Stimulated activated CD4-positive, alpha-beta T cell treated with anti-CD3 and anti-CD28 coated beads, Interleukin-1b, Interleukin-23, amount 100 ng/mL, for 4 hours (primary cell): Measurements from ENCODE around the gene FNDC8.
"Not testable (repeated sequence)": the region's sequence is repeated elsewhere in the genome, so short reads cannot be mapped to it uniquely, and the experiment has no call there.

Source experiments
- DNase-seq, 2 donors: peaks; one replicate each; pipeline ENCODE4 v3.0.0-alpha.2; 2020; ENCODE audit warnings: low read depth in 2 of 2

The FNDC8 gene

DNA sequence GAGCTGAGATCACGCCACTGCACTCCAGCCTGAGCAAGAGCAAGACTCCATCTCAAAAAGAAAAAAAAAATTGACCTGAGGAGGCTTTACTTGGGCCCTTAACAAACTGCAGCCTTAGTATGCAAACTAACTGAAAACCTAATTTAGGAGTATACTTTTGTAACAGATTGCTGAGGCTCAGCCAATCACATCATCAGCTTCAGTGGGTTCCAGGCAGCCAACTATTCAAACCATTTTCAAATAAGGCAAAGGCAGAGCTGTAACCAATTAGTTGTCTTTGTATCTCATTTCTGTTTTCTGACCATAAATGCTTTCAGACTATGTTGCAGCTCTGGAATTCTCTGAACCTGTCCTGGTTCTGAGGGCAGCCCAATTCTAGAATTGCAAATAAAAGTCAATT lies 25.7 kb upstream of the FNDC8 start:
- no peak for DNase-seq

DNA sequence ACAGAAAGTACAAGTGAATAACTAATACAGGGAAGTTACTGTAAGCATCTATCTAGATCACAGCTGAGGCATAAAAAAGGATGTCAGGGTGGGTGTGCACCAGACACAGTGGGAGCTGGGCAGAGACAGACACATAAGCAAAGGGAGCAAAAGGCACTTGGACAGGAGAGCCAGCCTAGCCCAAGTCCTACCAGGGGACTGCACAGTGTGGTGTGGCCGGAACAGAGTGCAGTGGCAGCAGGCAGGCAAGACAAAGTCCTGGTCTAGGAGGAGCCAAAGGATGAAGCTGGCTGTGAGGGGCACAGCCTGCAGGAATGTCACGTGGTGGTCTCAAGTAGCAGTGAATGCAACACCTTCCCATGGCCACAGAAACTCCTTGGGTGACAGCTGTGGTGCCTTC lies 23.6 kb upstream of the FNDC8 start:
- no peak for DNase-seq

DNA sequence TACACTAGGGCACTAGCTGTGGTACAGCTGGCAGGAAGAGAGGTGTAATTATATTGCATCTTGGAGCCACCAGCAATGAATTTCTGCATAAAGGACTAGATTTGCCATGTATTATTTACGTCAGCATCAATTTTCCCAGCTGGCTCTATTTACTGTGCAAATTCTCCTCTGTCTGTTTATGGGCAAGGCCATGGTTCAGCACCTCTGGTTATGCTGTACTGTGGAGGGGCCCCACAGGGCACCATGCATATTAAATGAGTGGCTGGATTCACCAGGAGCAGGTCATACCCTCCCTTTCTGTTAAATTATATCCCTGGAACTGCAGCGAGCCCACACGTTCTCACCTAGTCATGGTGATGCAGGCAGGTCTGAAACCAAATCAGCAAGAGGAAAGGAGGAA lies 21.5 kb upstream of the FNDC8 start:
- DNase-seq, result no peak

DNA sequence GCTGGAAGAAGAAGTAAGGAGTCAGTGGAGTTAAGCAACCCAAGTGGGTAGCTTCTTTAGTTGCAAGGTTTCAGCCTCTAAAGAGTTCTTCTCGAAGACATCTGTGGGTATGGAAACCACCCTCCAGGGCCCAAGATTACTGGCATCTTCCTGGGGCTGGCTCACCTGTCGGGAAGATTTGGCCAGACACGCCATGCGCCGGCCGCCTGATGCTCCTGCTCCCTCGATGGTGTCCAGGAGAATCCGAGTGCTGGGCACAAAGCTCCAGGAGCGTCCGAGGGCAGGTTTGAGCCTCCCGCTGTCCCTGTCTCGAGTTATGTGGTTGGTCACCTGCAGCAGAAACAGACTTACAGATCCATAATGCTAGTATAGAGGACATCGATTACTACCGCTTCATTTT lies 20.4 kb upstream of the FNDC8 start:
- DNase-seq, result no peak

DNA sequence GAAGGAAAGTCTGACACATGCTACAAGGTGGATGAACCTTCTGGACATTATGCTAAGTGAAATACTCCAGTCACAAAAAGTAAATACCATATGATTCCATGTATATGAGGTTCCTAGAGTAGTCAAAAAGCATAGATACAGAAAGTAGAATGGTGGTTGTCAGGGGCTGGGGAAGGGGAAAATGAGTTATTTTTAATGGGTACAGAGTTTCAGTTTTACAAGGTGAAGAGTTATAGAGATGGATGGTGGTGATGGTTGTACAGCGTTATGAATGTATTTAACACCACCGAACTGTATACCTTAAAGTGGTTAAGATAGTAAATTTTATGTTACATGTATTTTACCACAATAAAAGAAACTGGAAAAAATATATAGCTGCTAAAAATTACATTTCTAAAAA lies 19.7 kb upstream of the FNDC8 start:
- DNase-seq, result no peak

DNA sequence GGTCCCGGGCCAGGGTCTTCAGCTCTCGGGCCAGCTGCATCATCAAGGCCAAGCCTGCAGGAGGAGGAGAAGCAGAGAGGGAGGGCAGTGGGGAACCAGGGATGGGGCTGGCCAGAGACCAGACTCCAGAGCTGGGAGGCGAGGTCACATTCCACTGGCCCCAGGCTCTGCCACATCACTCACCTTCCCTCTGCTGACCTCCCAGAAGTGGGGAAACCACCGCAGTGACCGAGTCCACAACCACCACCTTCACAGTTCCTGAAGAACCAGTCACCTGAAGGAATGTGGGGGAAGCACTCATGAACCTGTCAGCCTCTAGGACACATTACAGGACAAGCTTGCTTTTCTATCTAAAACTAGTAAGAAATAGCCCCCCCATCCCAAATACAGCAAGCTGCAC lies 18.1 kb upstream of the FNDC8 start:
- DNase-seq, result no peak

DNA sequence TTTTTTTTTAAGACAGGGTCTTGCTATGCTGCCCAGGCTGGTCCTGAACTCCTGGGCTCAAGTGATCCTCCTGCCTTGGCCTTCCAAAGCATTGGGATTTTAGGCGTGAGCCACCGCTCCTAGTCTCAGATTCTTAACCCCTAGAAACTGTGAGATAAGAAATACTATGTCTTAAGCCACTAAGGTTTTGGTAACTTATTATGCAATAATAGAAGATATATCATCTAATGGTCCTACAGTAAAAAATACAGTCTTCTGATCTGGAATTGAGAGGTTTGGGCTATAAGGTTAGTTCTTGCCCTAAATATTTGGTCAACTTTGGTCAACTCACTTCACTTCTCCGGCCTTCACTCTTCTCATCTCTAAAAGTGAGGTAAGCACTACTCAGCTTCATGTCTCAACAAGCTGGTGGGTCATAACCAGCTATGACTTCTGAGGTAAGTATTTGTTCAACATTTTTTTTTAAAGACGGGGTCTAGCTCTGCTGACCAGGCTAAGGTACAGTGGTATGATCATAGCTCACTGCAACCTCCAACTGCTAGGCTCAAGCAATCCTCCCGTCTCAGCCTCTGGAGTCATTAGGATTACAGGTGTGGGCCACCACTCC lies 16.5 kb upstream of the FNDC8 start:
- no peak for DNase-seq

DNA sequence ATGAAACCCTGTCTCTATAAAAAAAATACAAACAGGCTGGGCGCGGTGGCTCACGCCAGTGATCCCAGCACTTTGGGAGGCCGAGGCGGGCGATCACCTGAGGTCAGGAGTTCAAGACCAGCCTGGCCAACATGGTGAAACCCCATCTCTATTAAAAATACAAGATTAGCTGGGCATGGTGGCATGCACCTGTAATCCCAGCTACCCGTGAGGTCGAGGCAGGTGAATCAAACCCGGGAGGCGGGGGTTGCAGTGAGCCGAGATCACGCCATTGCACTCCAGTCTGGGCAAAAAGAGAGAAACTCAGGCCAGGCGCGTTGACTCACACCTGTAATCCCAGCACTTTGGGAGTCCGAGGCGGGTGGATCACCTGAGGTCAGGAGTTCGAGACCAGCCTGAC lies 10.6 kb upstream of the FNDC8 start:
- not testable (repeated sequence) for DNase-seq

DNA sequence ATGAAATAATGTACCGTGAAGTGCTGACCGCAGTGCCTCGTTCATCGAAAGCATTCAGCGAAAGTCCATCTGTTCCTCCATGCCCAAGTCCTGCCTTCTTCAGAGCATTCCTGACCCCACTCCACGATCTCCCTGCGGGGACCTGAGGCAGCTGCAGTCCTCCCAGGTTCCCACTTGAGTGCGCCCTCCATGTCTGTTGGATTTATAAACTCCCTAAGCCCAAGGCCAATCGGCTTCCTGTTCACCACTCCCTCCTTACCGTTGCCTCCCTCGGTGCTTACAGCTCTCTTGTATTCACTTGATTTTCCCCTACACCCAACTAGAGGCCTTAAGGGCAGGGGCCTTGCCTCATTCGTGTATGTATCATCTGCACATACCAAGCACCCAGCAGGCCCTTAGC lies 4.6 kb upstream of the FNDC8 start:
- DNase-seq, result no peak

DNA sequence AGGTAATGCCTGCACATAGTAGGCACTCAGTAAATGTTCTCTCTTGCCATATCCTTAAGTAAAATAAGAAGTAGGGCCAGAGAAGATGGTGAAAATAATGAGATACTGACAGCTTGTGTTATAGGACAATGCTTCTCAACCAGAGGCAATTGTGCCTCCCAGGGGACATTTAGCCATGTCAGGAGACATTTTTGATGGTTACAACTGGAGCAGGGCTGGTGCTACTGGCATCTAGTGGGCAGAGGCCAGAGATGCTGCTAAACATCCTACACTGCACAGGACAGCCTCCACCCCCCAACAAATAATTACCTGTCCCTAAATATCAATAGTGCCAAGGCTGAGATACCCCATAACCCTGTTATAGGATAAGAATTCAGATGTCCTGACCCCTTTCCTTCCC lies 3.4 kb upstream of the FNDC8 start:
- DNase-seq, result no peak

DNA sequence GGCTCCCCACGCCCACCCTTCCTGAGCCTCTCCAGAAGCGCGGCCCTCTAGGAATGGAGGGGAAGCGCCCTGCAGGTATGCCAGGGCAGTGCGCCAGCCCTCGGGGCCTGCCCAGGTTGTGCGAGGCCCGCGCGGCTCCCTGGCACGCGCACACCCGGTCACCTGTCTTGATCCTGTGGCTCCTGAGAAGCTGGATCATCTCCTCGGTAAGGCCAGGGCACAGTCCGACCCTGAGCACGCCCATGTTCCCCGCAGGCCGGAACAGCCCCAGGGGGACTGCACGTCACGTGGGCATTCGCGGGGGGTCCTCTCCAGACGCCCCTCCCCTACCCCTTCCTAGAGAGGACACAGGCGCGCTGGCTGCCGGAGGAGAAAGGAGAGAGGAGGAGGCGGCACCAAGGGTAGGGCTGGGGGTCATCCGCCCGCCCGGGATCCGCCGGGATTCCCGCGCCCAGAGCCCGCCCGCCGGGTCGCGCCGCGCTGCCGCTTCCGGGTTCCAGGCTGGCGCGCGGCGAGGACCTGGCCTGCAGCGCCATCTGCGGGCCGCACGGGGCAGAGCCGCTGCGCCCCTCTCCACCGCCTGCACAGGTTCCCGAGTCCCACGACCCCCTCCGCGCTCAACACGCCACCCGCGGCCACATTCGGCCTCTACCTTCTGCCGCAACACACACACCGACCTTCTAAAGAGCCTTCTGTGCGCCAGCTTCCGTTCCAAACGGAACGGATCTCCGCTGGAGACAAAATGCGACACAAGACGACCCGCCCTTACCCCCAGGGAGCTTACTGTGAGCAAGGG lies 1.8 kb upstream of the FNDC8 start, which contains the start of gene RAD51D:
Gene RAD51D (minus strand): TSS at position 491 of the 796 bp plus-strand sequence. CDS start 247 bp downstream, at position 244.
- DNase-seq, result peak; percentile 68 to 75

DNA sequence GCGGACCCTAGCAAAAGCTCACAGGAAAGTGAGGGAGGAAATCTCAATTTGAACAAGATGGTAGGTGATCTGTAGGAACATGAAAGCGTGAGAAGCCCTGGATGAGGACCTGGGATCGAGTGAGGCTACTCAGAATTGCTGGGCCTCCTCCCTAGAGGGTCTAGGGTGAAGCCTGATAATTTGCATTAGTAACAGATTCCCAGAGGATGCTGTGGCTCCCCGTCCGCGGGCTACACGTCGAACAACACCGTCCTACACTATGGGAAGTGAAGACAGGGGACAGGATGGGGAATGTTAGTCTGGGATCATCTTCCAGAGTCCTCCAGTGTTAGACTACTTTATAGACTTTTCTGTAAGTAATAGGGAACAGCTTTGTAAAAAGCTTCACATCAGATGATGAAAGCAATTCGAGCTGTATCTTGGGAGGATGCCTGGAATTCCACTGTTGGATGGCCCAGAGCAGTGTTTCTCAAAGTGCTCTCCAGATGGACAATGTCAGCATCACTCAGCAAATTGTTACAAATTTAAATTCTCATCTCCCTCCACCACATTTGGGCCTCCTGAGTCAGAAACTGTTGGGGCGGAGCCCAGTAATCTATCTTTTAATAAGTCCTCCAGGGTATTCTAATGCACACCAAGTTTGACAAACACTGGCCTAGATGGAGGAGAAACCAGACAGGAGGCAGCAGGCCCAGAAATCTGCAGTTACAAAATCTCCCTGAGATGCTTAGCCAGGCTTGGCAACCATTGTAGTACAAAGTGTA lies 6.5 kb downstream of the FNDC8 start:
- no peak for DNase-seq

DNA sequence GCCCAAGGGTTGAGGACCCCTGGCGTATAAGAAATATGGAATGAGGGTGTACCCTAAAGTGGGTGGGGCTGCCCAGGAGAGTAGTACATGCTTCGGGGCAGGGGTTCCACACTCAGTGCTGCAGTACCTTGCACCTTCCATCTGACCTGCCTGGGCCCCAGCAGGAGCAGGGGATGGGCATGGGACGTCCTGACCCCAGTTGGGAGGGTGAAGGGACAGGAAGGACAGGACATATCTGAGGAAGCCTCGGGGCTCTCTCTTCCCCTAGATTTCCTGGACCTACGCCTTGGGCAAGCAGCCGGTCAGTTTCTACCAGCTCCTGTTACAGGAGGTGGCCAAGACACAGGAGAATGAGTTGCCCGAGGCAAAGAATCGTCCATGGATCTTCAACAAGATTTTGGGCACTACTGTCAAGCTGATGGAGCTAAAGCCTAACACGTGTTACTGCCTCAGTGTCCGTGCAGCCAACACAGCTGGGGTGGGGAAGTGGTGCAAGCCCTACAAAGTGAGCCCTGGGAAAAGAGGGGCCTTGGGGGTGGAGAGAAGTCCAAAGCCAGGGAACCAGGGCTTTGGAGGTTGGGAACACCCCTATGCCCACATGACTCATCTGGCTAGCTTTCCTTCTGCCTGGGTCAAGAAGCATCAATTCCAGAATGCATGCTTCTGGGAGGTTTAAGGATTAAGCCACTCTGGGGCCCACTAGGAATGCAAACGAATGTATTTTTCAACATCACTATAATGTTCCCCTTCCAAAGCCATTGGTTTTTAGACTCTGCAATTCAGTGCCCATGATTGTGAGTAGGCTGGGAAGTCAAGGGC lies 7.9 kb downstream of the FNDC8 start:
- no peak for DNase-seq

DNA sequence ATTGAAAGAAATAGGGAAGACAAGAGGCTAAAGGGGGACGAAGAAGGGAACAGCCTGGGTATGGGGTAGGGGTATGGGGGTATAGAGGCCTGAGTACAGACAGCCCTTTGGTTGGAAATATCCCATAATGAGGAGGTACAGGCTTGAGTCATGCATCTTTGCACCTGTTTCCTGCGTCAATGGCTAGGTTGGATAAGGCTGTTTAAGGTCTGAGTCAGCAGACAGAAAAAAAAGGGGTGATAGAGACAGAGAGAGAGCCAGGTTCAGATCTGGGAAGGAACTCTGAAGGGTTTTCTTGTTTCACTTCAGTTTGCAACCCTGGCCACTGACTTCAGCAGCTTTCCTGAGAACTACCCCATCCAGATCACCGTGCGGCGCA lies 8.5 kb downstream of the FNDC8 start:
- no peak for DNase-seq

DNA sequence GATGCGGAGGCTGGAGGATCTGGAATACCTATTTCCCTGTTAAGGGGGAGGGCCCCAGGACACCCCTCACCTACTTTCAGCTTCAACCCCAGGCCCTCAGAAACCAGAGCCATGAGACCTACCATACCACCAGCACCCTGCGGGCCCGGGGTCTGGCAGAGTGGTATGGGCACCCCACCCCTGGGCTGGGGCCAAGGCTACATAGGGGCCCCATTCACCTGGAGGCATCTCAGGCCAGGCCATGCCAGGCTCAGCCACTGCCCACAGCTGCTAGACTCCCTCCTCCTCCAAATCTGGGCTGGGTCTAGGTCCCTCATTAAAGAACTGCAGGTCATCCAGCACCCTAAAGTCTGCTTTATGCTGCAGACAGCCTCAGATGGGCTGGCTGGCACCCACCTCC lies 9.0 kb downstream of the FNDC8 start:
- no peak for DNase-seq

DNA sequence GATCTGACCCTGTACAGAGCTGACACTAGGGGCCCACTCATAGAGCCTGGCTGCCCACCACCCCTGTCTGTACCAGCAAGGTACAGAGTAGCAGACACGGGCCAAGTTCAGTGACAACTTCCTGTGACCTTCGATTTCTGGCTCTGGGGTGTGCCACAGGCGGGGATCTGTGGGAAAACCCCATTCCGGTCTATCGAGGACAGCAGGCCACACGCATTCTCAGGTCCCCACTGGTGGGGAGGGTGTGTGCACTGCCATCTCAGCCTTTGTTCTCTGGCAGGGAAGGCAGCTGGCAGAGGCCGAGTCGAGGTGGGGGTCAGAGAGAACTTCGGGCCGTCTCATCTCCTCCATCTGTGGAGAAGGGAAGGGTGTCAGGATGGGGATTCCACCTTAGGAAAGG lies 10.7 kb downstream of the FNDC8 start:
- no peak for DNase-seq

DNA sequence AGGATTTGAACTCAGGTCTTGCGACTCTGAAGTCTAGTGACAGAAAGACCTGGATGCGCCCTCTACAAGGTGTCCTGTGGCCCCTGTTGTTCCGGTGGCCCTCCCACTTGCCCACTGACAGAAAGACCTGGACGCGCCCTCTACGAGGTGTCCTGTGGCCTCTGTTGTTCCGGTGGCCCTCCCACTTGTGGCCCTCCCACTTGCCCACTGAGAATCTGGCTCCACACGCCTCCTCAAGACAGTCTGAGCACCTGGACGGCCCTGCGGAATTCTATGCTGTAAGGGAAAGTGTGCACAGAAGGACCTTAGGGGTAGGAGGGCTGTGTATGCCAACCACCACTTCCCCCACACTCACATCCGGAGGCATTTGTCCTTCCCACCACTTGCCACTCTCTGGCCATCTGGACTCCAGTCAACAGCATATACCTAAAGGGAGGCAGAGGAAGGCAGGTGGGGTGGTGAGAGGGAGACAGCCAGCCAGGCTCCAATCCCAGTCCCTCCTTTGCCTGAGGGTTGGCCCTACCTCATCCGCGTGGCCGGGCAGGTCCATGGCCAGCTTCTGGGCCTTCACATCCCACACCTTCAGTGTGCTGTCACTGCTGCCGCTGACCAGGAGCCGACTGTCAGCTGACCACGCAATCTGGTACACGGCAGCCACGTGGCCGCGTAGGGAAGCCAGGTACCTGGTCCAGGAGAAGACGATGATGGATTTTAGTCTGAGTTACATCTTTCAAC lies 11.6 kb downstream of the FNDC8 start:
- no peak for DNase-seq

DNA sequence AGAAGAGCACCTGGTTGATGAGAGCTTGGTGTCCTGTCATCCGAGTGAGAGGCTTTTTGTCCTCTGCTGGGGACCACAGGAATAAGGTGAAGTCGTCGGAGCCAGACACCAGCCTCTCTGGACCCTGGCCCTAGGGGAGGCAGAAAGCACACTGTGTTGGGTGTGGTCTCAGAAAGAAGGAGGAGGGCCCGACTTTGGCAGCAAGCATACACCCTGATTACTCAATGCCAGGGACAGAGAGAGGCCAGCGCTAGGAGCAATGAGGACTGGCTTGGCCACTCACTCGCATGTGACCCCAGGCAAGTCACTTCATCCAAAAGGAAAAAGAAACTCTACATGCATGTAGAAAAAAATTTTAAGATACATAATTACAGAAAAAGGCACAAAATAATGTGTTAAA lies 13.9 kb downstream of the FNDC8 start:
- DNase-seq, result no peak

DNA sequence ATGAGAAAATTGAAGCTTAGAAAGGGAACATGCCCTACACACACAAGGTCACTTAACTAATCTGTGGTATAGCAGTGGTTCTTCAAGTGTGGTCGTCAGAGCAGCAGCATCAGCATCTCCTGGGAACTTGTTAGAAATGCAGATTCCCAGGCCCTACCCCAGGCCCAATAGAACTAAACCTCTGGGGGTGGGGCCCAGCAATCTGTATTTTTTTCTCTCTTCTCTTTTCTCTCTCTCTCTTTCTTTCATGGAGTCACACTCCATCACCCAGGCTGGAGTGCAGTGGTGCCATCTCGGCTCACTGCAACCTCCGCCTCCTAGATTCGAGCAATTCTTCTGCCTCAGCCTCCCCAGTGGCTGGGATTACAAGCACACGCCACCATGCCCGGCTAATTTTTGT lies 16.8 kb downstream of the FNDC8 start:
- no peak for DNase-seq

DNA sequence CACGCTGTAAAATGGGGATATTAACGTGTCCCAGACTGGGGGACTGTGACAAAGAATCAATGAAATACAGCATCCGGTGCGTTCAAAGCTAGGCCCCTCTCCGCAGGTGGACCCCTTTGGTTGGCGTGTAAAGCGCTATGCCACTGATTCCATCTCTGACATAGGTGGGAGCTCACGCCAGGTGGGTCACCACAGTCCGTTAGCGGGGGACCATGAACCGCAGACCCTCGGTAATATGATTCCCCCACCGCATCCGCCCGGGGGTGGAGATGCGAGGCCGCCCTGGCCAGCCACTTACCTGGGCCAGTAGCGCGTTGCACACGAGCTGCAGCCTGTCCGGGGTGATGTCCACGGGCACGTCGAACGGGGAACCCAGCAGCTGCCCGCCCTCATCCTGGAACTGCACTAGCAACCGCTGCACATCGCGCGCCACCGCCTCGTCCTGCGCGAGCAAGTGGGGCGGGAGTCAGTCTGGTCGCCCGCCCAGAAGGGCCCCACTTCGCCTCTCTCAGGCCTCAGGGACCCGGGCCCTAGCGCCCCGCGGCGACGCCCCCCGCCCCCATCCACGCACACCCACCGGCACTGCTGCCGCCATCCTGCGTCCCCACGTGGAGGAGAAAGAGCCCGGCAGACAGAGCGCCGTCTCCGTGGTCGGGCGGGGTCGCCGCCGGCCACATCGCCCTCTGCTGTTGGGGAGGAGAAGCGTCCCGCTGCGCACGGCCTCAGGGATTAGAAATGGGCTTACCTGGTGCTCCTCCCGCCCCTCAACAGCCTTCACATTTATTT lies 20.5 kb downstream of the FNDC8 start, which contains the start of gene NLE1:
Gene NLE1 (minus strand): TSS at position 623 of the 786 bp plus-strand sequence. CDS start 28 bp downstream, at position 595.
- DNase-seq, result peak; percentile 85 to 88

DNA sequence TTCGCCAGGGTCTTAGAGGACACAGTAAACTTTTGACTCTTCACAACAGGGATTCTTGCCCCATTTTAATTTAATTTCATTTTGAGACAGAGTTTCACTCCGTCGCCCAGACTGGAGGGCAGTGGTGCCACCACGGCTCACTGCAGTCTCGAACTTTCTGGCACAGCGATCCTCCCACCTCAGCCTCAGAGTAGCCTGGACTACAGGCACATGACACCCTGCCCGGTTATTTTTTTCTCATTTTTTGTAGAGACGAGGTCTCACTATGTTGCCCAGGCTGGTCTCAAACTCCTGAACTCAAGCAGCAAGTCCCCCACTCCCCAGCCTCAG lies 21.0 kb downstream of the FNDC8 start:
- no peak for DNase-seq
